Stimulated activated naive CD8-positive, alpha-beta T cell treated with anti-CD3 and anti-CD28 coated beads, Interleukin-15, Interleukin-2, amounts not matched to agents 100 U/mL and 50 U/mL, for 24 hours (primary cell): ENCODE results near the gene POC1B.

Source experiments
- ATAC-seq: fragments of 150-1000 bp; cut with Tn5 transposase; one replicate; pipeline ENCODE4 v1.10.0; 2021
- DNase-seq: peaks from one replicate; pipeline ENCODE4 v3.0.0; 2021

POC1B gene

DNA sequence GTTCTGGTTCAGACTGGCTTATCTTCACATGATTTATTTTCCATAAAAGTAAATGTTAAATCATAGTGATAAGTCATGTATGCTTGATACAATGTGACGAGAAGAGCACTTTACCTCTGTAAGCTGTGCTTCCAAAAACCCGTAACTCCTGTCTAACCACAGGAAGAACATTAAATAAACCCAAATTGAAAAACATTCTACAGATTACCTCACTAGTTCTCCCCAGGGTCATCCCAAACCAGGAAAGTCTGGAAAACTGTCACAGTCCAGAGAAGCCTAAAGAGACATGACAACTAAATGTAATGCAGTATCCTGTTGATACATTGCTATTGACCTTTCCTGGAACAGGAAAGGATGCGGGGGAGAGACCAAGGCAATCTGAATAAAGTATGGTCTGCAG, 141.0 kb downstream of the POC1B start:
- ATAC-seq (no peak), DNase-seq (no peak)

DNA sequence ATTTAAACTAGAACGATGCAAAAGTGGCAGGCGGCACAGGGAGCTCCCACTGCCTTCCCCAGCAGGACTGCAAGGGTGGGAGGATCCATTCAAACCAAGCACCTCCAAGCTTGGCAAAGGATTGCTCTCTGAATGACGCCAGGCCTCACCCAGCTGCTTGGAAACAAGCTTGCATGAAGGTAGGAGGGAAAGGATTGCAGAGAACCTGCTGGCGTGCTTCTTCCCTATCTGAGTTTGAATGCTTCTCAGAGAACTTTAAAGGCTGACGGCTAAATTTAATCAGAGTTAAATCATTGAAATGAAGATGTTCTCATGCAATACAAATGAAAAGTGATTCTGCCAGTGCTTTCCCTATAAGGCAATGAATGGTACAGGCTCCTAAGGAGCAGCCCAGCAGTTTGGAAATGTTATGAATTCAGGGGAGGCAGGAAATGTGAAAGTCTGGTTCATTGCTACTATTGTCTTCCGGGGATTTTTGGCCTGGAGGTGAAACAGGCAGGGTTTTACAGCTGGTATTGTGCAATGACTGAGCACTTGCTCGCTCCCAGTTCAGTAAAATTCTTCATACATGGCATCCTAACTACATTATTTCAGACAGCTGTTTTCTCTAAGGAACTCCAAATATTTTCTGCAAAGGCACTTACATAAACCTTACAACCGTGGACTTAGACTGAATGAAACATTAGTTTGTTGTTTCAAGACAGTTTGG, 141.6 kb downstream of the POC1B start:
- DNase-seq (no peak), ATAC-seq (no peak)

DNA sequence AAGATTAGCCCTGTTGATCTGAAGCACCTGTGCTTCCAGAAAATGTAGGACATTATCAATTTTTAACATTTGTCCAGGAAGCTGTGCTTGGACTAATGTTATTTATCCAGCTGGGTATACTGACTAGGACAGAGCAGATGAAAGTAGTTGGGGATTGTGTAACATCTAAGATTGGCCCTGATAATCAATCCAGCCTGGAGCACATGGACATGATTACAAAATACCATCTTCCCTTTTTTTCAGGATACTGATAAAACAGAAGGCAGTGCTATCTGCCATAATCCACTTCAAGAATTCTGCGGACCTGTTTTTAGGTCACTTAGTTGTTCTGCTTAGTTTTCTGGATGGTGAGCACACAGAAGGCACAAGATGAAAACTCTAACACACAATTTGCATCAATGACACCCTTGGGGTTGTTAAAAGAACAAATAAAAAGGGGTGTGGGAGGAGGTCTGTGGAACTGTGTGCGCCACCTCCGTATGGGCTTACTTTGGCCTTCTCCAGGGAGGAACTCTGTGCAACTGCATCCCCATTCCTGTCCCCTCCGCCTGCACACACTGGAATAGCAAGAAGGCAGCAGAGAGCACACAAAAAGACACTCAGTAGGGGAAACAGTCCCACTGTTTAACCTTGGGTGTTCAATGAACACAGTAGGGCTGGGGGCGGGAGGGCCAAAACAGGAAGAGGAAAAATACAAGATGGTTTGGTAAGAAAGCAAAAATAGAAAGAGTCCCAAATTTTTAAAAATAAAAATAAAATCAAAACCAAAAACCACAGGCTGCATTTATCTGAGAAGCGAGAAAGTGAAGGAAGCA, 142.4 kb downstream of the POC1B start:
- DNase-seq (no peak), ATAC-seq (no peak)

DNA sequence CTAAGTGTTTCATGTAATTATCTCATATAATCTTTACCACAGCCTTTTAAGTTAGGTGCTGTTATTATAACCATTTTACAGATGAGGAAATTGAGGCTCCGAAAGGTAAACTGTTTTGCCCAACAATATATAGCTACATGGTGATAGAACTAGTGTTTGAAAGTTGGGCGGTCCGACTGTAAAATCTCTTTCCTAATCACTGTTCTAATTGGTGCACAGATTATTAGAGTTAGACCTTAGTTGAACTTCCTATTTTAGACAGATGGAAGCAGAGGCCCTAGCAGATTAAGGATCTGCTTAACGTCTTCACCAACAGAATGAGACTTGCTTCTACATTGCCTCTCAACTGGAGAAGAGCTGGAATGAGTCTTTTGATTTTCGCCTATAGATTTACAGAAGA, 143.5 kb downstream of the POC1B start:
- ATAC-seq, result no peak
- DNase-seq, result no peak

DNA sequence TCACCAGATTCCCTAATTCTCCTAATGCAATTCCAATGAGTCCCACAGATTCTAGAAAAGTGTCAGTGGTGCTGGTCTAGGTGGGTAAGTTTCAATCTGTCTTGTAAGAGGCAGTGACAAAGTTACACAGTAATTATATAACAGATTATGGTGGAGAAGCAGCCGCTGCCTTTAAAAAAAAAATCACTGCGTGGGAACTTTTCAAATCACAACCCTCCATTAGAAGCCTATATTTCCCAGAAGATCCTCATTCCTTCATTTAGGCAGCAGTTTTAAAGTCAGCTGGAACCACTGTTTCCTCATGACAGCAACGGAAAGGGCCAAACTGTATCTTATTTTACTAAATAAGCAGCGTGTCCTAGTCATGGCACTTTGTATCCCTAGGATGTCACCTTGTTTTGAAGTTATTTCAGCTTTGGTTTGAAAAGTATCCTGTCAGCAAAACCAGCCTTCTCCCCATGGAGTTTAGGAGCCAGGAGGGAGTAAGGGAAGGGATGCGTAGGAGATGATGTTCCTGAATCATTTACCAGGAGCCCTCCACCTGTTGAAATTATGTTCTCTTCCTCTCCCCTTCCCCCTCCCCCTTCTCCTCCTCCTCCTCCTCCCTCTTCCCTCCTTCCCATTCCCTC, 145.9 kb downstream of the POC1B start:
- no peak for DNase-seq
- no peak for ATAC-seq

DNA sequence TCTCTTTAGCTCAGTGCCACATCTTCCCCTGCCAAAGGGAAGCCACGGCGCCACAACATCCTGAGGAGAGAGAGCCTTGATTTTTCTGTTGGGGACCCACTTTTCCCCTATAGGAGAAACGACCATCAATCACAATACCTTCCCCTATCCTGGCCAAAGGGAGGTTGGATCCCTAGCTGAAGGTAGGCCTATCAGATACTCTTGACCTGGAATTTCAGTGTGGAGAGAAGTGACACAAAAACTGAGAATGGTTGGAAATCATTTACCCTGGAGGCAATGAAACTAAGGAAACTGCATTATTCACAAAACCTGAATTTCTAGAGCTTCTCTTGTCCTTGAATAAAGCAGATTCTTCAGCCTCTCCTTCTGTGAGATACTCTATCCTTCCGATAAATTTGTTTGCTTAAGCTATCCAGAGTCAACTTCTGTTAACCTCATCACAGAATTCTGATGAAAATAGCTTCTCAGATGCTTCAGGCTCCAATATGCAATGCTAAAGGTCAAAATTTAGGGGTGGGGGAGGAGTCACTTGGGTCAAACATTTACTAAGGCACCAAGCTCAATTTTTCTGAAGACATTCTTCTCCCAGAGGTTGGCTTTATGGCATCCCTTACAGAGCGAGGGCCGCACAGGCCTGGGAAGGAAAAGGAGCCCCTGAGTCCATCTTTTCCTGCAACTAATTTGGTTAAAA, 146.6 kb downstream of the POC1B start:
- no peak for DNase-seq
- no peak for ATAC-seq

DNA sequence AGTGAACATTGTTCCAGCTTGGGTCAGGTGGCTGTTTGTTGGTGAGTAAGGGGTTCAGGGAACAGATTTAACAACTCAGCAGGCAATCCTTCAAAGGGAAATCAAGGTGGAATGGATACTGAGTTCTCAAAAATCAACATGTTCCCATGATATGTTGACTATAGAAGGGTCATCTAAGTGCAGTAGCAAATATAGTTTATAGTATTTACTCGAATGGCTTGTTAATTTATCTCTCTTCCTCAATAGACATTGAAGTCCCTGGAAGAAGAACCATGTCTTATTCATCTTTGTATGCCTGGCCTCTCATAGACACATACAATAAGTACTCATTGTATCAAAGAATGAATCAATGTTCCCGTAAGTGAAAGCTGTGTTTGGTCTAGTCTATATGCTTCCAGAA, 149.0 kb downstream of the POC1B start:
- ATAC-seq, result no peak
- DNase-seq, result no peak

DNA sequence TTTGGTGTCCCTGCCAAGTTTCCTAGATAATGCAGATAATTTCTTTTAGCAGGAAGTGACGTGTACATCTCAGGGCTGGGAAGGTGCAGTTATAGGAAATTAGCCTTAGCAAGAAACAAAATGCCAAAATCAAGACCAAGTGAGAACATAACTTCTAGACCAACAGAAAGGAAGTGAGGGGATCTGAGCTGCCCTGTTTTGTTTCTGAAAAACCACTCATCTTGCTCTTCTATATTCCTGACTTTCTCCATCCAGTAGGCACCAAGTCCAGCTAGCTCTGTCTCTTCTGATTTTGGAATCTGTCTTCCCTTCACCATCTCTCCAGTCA, 149.7 kb downstream of the POC1B start:
- ATAC-seq (peak; percentile 8), DNase-seq (no peak)

DNA sequence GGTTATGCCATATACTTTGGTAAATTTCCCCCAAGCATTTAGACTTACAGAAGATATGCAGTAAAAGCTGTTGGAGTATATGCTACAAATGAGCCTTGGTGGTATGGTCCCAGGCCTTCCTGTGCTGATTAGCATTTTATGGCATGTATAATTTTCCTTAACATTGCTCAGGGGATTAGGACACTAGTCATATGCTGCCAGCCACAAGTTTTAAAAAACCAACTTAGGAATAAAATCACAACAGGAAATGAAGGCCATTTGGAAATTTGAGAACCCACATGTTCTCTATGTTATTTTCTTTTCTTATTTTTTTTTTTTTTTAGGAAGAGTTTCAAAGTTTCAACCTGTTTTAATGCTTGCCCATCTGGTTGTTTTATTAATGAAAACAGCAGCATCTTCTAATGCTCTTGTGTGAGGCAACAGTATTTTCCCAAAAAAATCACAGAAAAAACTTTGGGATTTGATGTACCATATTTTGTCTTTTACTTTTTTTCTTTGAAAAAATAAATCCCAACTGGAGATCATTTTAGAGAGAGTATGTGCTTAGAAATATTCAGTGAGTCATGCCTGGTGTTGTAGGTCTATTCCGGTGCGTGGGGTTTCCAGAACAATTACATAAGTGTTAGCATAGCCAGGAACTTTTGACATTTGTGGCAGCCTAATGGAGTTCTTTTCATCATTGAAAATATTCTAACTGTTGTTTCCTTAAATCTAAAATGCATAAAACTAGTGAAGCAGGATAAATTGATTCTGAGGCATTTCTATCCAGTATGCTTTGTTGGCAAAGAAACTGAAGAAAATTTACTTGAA, 151.9 kb downstream of the POC1B start:
- ATAC-seq, result no peak

DNA sequence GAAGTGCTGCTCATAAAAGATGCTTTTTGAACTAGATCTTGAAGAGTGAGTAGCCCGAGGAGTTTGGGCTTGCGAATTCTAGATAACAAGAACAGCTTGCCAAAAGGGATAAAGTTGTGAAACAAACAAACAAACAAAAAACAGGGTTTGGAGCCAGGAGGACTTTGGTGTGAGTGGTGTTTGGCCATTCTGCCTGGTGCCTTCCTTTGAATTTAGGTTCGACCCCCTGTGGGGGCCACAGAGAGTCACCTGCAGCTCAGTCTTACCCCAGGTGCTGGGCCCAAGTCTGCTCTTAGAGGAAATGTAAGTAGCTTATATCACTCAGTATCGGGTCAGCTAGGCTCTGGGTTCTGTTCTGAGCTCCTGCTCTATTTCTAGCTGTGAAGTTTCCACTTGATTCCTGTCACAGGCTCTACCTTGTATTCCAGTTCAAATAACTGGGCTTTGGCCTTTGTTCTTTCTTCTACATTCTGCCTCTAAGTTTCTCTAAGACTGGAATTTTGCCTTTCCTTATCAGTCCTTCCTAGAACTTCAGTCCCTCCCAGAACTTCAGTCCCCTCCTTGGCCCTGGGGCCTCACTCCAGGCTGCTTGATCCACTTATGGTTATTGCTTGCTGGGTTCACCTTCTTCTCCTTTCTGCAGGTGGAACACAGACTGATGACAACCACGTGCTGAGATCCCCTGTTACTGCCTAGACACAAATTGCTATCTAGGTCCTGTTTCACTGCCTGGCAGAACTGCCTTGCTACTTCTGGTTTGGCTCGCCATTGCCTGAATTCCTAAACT, 153.1 kb downstream of the POC1B start:
- DNase-seq (no peak), ATAC-seq (no peak)

More for the DNA sequence above, 151.9 kb downstream of the POC1B start:
- no peak for DNase-seq

DNA sequence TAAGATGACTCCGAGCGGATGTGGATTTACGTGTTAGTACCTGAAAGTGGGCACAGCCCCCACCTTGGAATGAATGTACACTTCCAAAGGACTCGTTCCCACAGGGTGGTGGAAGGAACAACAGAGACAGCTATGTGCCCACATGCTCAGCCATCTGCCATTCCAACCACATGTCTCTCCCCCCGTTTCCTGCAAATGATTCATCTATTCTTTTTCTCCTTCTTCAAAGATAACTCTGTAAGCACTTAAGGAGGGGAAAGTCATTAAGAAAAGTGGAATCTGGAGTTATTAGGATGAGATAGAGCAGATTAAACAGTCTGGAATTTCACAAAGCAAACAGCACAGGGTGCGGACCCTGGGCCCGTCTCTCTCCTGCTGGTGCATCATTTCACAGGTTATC, 155.0 kb downstream of the POC1B start:
- DNase-seq (no peak), ATAC-seq (no peak)

DNA sequence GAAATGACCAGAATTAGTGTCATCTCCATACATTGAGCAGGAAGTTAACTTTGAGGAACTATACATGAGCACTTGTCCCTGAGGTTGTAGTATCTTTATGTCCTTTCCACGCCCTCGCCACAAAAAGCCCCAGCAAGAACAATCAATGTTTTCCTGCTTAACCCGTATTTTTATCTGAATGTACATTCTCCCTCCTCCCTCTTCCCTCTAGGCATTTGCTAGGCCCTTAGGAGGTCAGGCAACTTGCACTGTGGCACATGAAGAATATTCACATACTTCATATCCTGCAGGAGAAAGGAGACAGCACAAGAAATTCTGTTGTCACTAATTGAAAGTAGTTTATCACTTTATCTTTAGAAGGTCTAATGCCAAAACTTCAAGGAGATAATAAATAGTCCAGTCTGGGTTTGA, 155.4 kb downstream of the POC1B start:
- DNase-seq (no peak), ATAC-seq (no peak)
